GM12872 (cell line): ENCODE data around the gene IL1RAPL1.

Source experiments
- TF ChIP-seq, protein P1 (sequence below): IDR thresholded peaks from 3 replicates; pipeline ENCODE4 v1.5.1; 2011; ENCODE audit warnings: low read depth, mild to moderate bottlenecking, low read length, moderate library complexity; ENCODE audit not compliant: insufficient read depth

The IL1RAPL1 gene

DNA sequence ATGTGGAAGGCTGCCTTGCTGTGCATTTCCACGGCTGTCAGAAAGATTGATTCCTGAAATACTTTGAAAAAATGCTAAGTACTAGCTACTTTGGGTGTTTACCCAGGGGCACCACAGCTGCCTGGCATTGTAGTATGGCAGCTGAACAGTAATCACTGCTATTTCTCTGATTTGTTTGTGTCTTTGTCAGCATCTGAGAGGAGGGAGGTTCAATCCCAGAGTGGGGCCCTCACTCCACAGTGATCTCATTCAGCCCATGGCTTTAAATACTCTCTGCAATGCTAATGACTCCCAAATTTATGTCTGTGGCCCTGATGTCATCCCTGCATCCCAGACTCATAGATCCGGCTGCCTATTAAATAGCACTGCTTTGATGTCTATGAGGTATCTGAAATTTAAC, 1052.9 kb downstream of the IL1RAPL1 start:
- TF ChIP-seq, protein P1, sequence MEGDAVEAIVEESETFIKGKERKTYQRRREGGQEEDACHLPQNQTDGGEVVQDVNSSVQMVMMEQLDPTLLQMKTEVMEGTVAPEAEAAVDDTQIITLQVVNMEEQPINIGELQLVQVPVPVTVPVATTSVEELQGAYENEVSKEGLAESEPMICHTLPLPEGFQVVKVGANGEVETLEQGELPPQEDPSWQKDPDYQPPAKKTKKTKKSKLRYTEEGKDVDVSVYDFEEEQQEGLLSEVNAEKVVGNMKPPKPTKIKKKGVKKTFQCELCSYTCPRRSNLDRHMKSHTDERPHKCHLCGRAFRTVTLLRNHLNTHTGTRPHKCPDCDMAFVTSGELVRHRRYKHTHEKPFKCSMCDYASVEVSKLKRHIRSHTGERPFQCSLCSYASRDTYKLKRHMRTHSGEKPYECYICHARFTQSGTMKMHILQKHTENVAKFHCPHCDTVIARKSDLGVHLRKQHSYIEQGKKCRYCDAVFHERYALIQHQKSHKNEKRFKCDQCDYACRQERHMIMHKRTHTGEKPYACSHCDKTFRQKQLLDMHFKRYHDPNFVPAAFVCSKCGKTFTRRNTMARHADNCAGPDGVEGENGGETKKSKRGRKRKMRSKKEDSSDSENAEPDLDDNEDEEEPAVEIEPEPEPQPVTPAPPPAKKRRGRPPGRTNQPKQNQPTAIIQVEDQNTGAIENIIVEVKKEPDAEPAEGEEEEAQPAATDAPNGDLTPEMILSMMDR, result no peak

DNA sequence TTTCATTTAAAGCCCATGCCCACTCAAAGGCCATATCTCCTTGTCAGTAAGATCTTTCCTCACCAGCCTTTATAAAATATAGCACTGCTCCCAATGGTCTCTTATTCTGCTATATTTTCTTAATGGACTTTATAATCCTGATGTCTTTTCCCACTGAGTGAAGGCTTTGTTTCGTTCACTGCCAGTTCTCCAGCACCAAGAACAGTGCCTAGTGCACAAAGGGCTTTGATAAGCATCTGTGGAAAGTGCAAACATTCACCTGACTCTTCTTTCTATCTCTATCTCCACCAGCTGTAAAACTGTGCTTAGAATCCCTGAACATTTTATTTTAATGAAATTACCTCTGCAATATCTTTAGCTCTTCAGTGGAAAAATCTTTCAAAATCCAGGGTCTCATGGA, 1054.2 kb downstream of the IL1RAPL1 start:
- TF ChIP-seq, protein P1, result no peak

DNA sequence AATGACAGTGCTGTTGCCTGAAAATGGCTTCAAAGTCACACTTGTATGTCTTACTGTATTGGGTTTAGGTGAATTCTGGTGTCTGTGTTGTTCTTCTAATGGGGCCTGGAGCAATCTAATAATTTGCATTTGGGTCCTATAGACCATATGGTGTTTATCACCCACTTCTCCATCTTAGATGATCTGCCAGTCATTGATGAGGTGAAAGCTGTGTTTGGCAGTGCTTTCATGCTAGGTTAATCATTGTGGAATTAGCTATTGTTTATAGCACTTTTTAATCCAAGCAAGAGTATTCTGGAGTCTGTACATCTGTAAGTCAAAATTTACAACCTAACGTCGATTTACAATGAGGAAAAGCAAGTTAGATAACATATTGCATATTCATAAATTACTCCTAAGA, 1055.9 kb downstream of the IL1RAPL1 start:
- TF ChIP-seq, protein P1, result no peak

DNA sequence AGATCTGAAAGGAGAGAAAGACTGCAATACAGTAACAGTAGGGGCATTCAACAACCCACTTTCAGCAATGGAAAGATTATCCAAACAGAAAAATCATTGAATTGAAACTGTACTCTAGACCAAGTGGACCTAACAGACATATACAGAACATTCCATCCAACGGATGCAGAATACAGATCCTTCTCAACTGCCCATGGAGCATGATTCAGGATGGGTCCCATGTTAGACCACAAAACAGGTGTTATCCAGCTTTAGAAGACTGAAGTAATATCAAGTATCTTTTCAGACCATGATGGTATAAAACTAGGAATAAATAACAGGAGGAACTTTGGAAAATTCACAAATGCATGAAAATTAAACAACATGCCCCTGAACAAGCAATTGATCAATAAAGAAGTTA, 1060.9 kb downstream of the IL1RAPL1 start:
- TF ChIP-seq, protein P1, result no peak

DNA sequence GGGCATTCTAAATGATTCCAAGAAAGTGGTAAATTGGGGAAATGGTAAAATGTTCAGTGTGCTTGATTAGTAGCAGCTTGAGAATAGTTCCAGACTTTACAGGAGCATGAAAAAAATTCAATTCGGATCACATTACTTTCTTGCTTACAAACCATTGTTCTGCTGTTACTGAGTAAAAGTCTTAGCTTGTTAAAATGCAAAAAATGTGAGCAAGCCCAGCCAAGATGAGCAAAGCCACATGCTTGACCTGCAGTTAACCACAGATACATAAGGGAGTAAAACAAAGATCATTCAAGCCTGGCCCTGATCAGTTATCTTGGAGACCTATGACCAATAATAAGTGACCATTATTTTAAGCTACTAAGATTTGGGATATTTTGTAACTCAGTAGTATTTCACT, 1065.2 kb downstream of the IL1RAPL1 start:
- TF ChIP-seq, protein P1, result no peak

DNA sequence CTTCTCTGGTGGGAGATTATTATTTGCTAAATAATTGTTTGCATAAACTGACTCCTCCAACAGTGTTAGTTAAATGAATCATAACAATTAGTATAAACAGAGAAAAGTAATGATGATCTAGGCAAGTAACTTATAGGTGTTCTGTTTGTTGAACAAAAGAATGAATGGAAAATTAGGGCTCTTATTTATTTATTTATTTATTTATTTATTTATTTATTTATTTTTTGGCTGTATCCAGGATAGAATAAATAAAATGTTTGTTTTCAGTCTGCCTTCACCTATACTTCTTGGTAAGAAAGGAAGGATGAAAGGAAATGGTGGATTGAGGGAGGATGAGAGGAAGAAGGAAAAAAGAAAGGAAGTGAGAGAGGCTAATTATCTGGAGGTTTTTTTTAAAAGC, 1066.5 kb downstream of the IL1RAPL1 start:
- TF ChIP-seq, protein P1, result no peak

DNA sequence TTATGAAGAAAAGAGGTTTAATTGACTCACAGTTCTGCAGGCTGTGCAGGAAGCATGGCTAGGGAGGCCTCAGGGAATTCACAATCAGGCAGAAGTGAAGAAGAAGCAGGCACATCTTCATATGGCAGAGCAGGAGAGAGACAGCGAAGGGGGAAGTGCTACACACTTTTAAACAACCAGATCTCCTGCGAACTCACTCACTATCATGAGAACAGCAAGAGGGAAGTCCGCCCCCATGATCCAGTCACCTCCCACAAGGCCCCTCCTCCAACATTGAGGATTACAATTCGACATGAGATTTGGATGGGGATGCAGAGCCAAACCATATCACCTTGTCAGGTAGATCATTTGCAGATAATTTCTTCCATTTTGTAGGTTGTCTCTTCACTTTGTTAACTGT, 1072.7 kb downstream of the IL1RAPL1 start:
- TF ChIP-seq, protein P1, result no peak

DNA sequence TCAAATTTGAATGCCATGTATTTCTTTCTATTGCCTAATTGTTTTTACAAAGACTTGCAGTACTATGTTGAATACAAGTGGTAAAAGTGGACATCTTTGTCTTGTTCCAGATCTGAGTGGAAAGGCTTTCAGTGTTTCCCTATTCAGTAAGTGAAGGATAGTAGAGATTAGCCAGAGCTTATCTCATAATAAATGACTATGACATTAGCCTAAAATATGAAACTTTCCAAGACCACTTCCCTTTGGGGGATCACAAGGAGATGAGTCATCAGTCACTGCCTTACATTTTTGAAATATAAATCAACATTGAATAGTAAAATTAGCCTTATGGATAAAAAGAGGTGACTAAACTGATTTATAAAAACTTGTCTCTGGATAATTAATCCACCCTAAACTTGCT, 1074.0 kb downstream of the IL1RAPL1 start:
- TF ChIP-seq, protein P1, result no peak
